Esophagus muscularis mucosa (tissue), 3 donors: ENCODE results near the gene USP12.

Experiments used
- CTCF ChIP-seq, 3 experiments: fragments of 200-600 bp in 2 of 3; fragments of 450-650 bp in 1 of 3; sonication (generic) in 2 of 3; IDR thresholded peaks; one replicate each; pipeline ENCODE4 v1.5.1; 2017 to 2019; ENCODE audit warnings: antibody characterized with exemption in 3 of 3, mild to moderate bottlenecking in 2 of 3, moderate library complexity in 1 of 3
- POLR2A ChIP-seq: fragments of 450-650 bp; IDR thresholded peaks from one replicate; pipeline ENCODE4 v1.6.1; 2017; ENCODE audit warnings: antibody characterized with exemption, moderate library complexity, mild to moderate bottlenecking, low read depth

GRCh38 chr13:27161423-27161822 lies 10.2 kb downstream of the USP12 start:
- TF ChIP-seq CTCF (IDR thresholded peaks at IDR 0.05) (no peak), POLR2A (no peak)
